HEK293 (cell line): ENCODE measurements around the gene ZMYND15.

Source experiments
- BCL11B ChIP-seq: fragments of 450-650 bp; formaldehyde crosslinking; IDR thresholded peaks from 2 replicates; pipeline ENCODE4 v1.5.1; 2016; ENCODE audit warnings: low read depth, missing biosample characterization, missing genetic modification characterization
- GLI4 ChIP-seq: fragments of 450-650 bp; formaldehyde crosslinking; IDR thresholded peaks from 2 replicates; pipeline ENCODE4 v1.5.1; 2016; ENCODE audit warnings: missing biosample characterization, missing genetic modification characterization
- HOXA7 ChIP-seq: sonication (generic); formaldehyde crosslinking; IDR thresholded peaks from 2 replicates; pipeline ENCODE4 v1.8.1; 2022; ENCODE audit warnings: missing genetic modification reagents, borderline replicate concordance
- SCRT2 ChIP-seq: fragments of 450-650 bp; formaldehyde crosslinking; IDR thresholded peaks from 2 replicates; pipeline ENCODE4 v1.5.1; 2016; ENCODE audit warnings: missing biosample characterization, missing genetic modification characterization
- ZBTB21 ChIP-seq: fragments of 450-650 bp; formaldehyde crosslinking; IDR thresholded peaks from 2 replicates; pipeline ENCODE4 v1.5.1; 2017; ENCODE audit warnings: missing biosample characterization, missing genetic modification characterization
- ZFHX2 ChIP-seq: fragments of 450-650 bp; formaldehyde crosslinking; conservative IDR thresholded peaks from 2 replicates; pipeline ENCODE4 v1.5.1; 2016; ENCODE audit warnings: missing biosample characterization, missing genetic modification characterization
- ZFP37 ChIP-seq: fragments of 450-650 bp; formaldehyde crosslinking; IDR thresholded peaks from 2 replicates; pipeline ENCODE4 v1.5.1; 2016; ENCODE audit warnings: missing biosample characterization, missing genetic modification characterization
- ZNF132 ChIP-seq: fragments of 450-650 bp; formaldehyde crosslinking; IDR thresholded peaks from 2 replicates; pipeline ENCODE4 v1.5.1; 2017; ENCODE audit warnings: missing biosample characterization, missing genetic modification characterization, borderline replicate concordance
- ZNF138 ChIP-seq: fragments of 450-650 bp; formaldehyde crosslinking; IDR thresholded peaks from 2 replicates; pipeline ENCODE4 v1.5.1; 2016; ENCODE audit warnings: missing biosample characterization, missing genetic modification characterization, borderline replicate concordance
- ZNF146 ChIP-seq: fragments of 450-650 bp; formaldehyde crosslinking; IDR thresholded peaks from 2 replicates; pipeline ENCODE4 v1.5.1; 2016; ENCODE audit warnings: missing biosample characterization, missing genetic modification characterization
- ZNF174 ChIP-seq: fragments of 450-650 bp; formaldehyde crosslinking; IDR thresholded peaks from 2 replicates; pipeline ENCODE4 v1.5.0; 2017; ENCODE audit warnings: missing biosample characterization, mild to moderate bottlenecking, missing genetic modification characterization
- ZNF214 ChIP-seq: fragments of 450-650 bp; formaldehyde crosslinking; IDR thresholded peaks from 2 replicates; pipeline ENCODE4 v1.5.1; 2017; ENCODE audit warnings: missing biosample characterization, mild to moderate bottlenecking, missing genetic modification characterization, borderline replicate concordance
- ZNF221 ChIP-seq: fragments of 450-650 bp; formaldehyde crosslinking; IDR thresholded peaks from 2 replicates; pipeline ENCODE4 v1.5.1; 2017; ENCODE audit warnings: missing biosample characterization, missing genetic modification characterization, borderline replicate concordance
- ZNF394 ChIP-seq: fragments of 450-650 bp; formaldehyde crosslinking; IDR thresholded peaks from 2 replicates; pipeline ENCODE4 v1.5.1; 2016; ENCODE audit warnings: missing biosample characterization, missing genetic modification characterization, mild to moderate bottlenecking, moderate library complexity, borderline replicate concordance
- ZNF416 ChIP-seq: fragments of 450-650 bp; formaldehyde crosslinking; IDR thresholded peaks from 2 replicates; pipeline ENCODE4 v1.5.1; 2016; ENCODE audit warnings: missing biosample characterization, missing genetic modification characterization
- ZNF433 ChIP-seq: fragments of 450-650 bp; formaldehyde crosslinking; IDR thresholded peaks from 2 replicates; pipeline ENCODE4 v1.5.1; 2016; ENCODE audit warnings: missing biosample characterization, missing genetic modification characterization, low read depth
- ZNF530 ChIP-seq: fragments of 450-650 bp; formaldehyde crosslinking; IDR thresholded peaks from 2 replicates; pipeline ENCODE4 v1.5.1; 2016; ENCODE audit warnings: low read depth, missing biosample characterization, missing genetic modification characterization
- ZNF555 ChIP-seq: fragments of 450-650 bp; formaldehyde crosslinking; conservative IDR thresholded peaks from 2 replicates; pipeline ENCODE4 v1.5.1; 2017; ENCODE audit warnings: missing biosample characterization, mild to moderate bottlenecking, missing genetic modification characterization, inconsistent platforms
- ZNF600 ChIP-seq: fragments of 450-650 bp; formaldehyde crosslinking; IDR thresholded peaks from 2 replicates; pipeline ENCODE4 v1.5.1; 2016; ENCODE audit warnings: missing biosample characterization, missing genetic modification characterization
- ZNF670 ChIP-seq: fragments of 450-650 bp; formaldehyde crosslinking; IDR thresholded peaks from 2 replicates; pipeline ENCODE4 v1.5.1; 2016; ENCODE audit warnings: missing biosample characterization, missing genetic modification characterization, low read depth
- ZNF76 ChIP-seq: fragments of 450-650 bp; formaldehyde crosslinking; IDR thresholded peaks from 2 replicates; pipeline ENCODE4; 2016; ENCODE audit warnings: low read depth, missing biosample characterization, missing genetic modification characterization, borderline replicate concordance
- ZNF792 ChIP-seq: fragments of 450-650 bp; formaldehyde crosslinking; IDR thresholded peaks from 2 replicates; pipeline ENCODE4 v1.5.1; 2016; ENCODE audit warnings: missing biosample characterization, missing genetic modification characterization
- ZSCAN16 ChIP-seq: fragments of 450-650 bp; formaldehyde crosslinking; IDR thresholded peaks from 2 replicates; pipeline ENCODE4 v1.5.1; 2016; ENCODE audit warnings: missing biosample characterization, missing genetic modification characterization
- TF ChIP-seq, protein P1 (sequence below): fragments of 450-650 bp; formaldehyde crosslinking; IDR thresholded peaks from 2 replicates; pipeline ENCODE4 v1.5.1; 2016; ENCODE audit warnings: missing biosample characterization, missing genetic modification characterization
- TF ChIP-seq, protein P2 (sequence below): fragments of 450-650 bp; formaldehyde crosslinking; IDR thresholded peaks from 2 replicates; pipeline ENCODE4 v1.5.1; 2016; ENCODE audit warnings: missing biosample characterization, missing genetic modification characterization
- TF ChIP-seq, protein P3 (sequence below): fragments of 450-650 bp; formaldehyde crosslinking; IDR thresholded peaks from 2 replicates; pipeline ENCODE4; 2016; ENCODE audit warnings: missing biosample characterization, missing genetic modification characterization
- TF ChIP-seq, protein P4 (sequence below): fragments of 450-650 bp; formaldehyde crosslinking; IDR thresholded peaks from 2 replicates; pipeline ENCODE4 v1.5.1; 2016; ENCODE audit warnings: missing biosample characterization, missing genetic modification characterization
- TF ChIP-seq, protein P5 (sequence below): fragments of 450-650 bp; formaldehyde crosslinking; IDR thresholded peaks from 2 replicates; pipeline ENCODE4 v1.5.1; 2016; ENCODE audit warnings: missing biosample characterization, missing genetic modification characterization
- TF ChIP-seq, protein P6 (sequence below): fragments of 450-650 bp; formaldehyde crosslinking; IDR thresholded peaks from 2 replicates; pipeline ENCODE4 v1.5.1; 2017; ENCODE audit warnings: missing biosample characterization, missing genetic modification characterization

Gene ZMYND15

DNA sequence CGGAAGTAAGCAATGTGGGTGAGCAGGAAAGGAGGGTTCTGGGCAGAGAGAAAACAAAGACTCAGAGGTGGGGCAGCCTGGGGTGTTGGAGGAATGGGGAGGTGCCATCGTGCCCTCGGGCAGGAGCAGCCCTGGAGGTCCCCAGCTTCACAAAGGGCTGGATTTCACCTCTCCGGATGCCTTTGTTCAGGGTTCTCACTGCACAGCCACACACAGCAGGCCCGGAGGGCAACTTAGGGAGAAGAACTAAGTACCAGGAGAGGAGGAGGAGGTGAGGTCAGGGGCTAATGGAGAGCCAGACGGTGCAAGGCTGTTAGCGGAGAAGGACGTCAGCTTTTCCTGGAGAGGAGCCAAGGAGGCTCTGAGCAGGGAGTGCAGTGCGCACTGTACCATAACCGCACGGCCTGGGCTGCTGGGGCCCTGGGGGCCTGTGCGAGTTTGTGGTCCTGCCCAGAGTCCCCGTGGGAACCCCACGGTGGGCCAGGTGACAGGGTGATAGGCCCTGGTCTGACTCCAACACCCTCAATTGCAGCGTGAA, 19.9 kb upstream of the ZMYND15 start (continued):
- TF ChIP-seq, protein P1, sequence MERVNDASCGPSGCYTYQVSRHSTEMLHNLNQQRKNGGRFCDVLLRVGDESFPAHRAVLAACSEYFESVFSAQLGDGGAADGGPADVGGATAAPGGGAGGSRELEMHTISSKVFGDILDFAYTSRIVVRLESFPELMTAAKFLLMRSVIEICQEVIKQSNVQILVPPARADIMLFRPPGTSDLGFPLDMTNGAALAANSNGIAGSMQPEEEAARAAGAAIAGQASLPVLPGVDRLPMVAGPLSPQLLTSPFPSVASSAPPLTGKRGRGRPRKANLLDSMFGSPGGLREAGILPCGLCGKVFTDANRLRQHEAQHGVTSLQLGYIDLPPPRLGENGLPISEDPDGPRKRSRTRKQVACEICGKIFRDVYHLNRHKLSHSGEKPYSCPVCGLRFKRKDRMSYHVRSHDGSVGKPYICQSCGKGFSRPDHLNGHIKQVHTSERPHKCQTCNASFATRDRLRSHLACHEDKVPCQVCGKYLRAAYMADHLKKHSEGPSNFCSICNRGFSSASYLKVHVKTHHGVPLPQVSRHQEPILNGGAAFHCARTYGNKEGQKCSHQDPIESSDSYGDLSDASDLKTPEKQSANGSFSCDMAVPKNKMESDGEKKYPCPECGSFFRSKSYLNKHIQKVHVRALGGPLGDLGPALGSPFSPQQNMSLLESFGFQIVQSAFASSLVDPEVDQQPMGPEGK (tag by site-specific recombination): peak; percentile 92
- TF ChIP-seq ZNF138 (tag by site-specific recombination) (no peak), ZBTB21 (tag by site-specific recombination) (peak; percentile 60; the same call in 1 of the 2 replicates), ZNF555 (tag by site-specific recombination) (no peak), ZNF416 (tag by site-specific recombination) (no peak), ZNF174 (tag by site-specific recombination) (no peak), ZNF76 (tag by site-specific recombination) (peak; percentile 61), ZFP37 (tag by site-specific recombination) (no peak), GLI4 (tag by site-specific recombination) (no peak), BCL11B (tag by site-specific recombination) (no peak), HOXA7 (CRISPR knock-in tag) (no peak), ZNF221 (tag by site-specific recombination) (no peak), ZNF433 (tag by site-specific recombination) (no peak), ZNF670 (no peak), ZNF132 (tag by site-specific recombination) (no peak), ZSCAN16 (tag by site-specific recombination) (no peak), SCRT2 (tag by site-specific recombination) (no peak), ZFHX2 (tag by site-specific recombination) (no peak; the same call in 1 of the 2 replicates), ZNF214 (tag by site-specific recombination) (no peak), ZNF792 (tag by site-specific recombination) (no peak; the same call in 1 of the 2 replicates), ZNF394 (tag by site-specific recombination) (peak; percentile 74; the same call in 1 of the 2 replicates), ZNF600 (peak; percentile 98), ZNF530 (no peak), ZNF146 (tag by site-specific recombination) (no peak)
- TF ChIP-seq, protein P2, sequence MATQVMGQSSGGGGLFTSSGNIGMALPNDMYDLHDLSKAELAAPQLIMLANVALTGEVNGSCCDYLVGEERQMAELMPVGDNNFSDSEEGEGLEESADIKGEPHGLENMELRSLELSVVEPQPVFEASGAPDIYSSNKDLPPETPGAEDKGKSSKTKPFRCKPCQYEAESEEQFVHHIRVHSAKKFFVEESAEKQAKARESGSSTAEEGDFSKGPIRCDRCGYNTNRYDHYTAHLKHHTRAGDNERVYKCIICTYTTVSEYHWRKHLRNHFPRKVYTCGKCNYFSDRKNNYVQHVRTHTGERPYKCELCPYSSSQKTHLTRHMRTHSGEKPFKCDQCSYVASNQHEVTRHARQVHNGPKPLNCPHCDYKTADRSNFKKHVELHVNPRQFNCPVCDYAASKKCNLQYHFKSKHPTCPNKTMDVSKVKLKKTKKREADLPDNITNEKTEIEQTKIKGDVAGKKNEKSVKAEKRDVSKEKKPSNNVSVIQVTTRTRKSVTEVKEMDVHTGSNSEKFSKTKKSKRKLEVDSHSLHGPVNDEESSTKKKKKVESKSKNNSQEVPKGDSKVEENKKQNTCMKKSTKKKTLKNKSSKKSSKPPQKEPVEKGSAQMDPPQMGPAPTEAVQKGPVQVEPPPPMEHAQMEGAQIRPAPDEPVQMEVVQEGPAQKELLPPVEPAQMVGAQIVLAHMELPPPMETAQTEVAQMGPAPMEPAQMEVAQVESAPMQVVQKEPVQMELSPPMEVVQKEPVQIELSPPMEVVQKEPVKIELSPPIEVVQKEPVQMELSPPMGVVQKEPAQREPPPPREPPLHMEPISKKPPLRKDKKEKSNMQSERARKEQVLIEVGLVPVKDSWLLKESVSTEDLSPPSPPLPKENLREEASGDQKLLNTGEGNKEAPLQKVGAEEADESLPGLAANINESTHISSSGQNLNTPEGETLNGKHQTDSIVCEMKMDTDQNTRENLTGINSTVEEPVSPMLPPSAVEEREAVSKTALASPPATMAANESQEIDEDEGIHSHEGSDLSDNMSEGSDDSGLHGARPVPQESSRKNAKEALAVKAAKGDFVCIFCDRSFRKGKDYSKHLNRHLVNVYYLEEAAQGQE: no peak
- TF ChIP-seq, protein P3, sequence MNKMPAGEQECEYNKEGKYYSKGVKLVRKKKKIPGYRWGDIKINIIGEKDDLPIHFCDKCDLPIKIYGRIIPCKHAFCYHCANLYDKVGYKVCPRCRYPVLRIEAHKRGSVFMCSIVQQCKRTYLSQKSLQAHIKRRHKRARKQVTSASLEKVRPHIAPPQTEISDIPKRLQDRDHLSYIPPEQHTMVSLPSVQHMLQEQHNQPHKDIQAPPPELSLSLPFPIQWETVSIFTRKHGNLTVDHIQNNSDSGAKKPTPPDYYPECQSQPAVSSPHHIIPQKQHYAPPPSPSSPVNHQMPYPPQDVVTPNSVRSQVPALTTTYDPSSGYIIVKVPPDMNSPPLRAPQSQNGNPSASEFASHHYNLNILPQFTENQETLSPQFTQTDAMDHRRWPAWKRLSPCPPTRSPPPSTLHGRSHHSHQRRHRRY: no peak
- TF ChIP-seq, protein P4, sequence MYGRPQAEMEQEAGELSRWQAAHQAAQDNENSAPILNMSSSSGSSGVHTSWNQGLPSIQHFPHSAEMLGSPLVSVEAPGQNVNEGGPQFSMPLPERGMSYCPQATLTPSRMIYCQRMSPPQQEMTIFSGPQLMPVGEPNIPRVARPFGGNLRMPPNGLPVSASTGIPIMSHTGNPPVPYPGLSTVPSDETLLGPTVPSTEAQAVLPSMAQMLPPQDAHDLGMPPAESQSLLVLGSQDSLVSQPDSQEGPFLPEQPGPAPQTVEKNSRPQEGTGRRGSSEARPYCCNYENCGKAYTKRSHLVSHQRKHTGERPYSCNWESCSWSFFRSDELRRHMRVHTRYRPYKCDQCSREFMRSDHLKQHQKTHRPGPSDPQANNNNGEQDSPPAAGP (tag by site-specific recombination): peak; percentile 93
- TF ChIP-seq, protein P5, sequence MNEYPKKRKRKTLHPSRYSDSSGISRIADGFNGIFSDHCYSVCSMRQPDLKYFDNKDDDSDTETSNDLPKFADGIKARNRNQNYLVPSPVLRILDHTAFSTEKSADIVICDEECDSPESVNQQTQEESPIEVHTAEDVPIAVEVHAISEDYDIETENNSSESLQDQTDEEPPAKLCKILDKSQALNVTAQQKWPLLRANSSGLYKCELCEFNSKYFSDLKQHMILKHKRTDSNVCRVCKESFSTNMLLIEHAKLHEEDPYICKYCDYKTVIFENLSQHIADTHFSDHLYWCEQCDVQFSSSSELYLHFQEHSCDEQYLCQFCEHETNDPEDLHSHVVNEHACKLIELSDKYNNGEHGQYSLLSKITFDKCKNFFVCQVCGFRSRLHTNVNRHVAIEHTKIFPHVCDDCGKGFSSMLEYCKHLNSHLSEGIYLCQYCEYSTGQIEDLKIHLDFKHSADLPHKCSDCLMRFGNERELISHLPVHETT (tag by site-specific recombination): peak; percentile 60; the same call in 1 of the 2 replicates
- TF ChIP-seq, protein P6, sequence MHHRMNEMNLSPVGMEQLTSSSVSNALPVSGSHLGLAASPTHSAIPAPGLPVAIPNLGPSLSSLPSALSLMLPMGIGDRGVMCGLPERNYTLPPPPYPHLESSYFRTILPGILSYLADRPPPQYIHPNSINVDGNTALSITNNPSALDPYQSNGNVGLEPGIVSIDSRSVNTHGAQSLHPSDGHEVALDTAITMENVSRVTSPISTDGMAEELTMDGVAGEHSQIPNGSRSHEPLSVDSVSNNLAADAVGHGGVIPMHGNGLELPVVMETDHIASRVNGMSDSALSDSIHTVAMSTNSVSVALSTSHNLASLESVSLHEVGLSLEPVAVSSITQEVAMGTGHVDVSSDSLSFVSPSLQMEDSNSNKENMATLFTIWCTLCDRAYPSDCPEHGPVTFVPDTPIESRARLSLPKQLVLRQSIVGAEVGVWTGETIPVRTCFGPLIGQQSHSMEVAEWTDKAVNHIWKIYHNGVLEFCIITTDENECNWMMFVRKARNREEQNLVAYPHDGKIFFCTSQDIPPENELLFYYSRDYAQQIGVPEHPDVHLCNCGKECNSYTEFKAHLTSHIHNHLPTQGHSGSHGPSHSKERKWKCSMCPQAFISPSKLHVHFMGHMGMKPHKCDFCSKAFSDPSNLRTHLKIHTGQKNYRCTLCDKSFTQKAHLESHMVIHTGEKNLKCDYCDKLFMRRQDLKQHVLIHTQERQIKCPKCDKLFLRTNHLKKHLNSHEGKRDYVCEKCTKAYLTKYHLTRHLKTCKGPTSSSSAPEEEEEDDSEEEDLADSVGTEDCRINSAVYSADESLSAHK (tag by site-specific recombination): peak; percentile 68; the same call in 1 of the 2 replicates
